ENCODE data around the gene CHI3L2.

The CHI3L2 gene

DNA sequence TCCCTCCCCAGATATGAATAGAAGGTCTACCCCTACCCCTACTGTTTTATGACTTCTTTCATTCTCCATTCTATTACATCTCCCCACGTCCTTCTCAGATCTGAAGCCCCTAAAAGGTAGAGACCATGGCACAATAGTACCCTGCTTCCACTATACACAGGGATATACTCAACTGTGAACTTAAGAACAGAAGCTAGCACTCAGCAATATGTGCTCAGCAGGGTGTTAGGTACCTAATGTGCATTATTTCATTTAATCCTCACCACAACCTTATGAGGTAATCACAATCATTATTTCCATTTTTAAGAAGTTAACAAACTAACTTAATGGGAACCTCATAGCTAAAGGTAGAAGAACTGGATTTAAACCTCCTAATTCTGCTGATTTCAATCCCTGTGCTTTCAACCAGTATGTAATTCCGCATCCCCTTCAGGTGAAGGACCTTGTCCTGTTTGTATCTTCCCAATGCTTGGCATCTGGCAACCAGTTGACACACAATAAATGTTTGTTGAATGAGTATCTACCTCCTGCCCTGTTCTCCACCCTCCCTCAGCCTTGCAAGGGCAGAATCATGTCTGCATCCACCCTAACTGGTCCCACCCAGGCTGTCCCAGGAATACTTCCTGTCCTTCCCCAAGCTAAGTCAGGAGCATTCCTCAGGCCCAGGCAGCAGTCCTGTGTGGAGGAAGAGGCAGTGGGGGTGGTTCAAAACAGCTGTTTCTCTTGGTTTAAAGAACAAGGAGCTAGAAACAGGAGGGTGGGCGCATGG, 33.6 kb upstream of the CHI3L2 start:
- Histone ChIP-seq H3K9me2 (replicated peaks; ENCODE audit: insufficient read depth, low read length) (no peaks in the 10 kb centered on the region), H3K27me3 (replicated peaks; ENCODE audit: insufficient read depth, low read length) (no peaks in the 10 kb centered on the region), H3K4me2 (ENCODE audit: low read depth, low read length) (peak overlapping the region; percentile 18; the same call in 1 of the 2 replicates), H3K9me3 (replicated peaks; ENCODE audit: insufficient read depth, low read length) (no peaks in the 10 kb centered on the region), H3K9ac (ENCODE audit: low read length) (no peak overlapping the region), H3K36me3 (replicated peaks; ENCODE audit: insufficient read depth, low read length) (no peaks in the 10 kb centered on the region), H2AFZ (ENCODE audit: low read length) (no peak overlapping the region), H3K4me1 (ENCODE audit: low read length) (peaks cover 8% of the 10 kb centered on the region), H3K79me2 (ENCODE audit: low read length) (no peaks in the 10 kb centered on the region), H3K27ac (ENCODE audit: low read length) (no peak overlapping the region), H4K20me1 (ENCODE audit: insufficient read depth, low read length) (no peaks in the 10 kb centered on the region), H3F3A (ENCODE audit: insufficient read depth, low read length) (no peaks in the 10 kb centered on the region), H3K4me3 (ENCODE audit: low read length) (no peak overlapping the region)
- DNase-seq = no peak
- TF ChIP-seq EZH2phosphoT487 (IDR thresholded peaks at IDR 0.05; ENCODE audit: low read length) = no peak
- TF ChIP-seq EZH2 (optimal IDR thresholded peaks at IDR 0.05; ENCODE audit: low read depth, low read length) = no peak
- TF ChIP-seq, protein P1, sequence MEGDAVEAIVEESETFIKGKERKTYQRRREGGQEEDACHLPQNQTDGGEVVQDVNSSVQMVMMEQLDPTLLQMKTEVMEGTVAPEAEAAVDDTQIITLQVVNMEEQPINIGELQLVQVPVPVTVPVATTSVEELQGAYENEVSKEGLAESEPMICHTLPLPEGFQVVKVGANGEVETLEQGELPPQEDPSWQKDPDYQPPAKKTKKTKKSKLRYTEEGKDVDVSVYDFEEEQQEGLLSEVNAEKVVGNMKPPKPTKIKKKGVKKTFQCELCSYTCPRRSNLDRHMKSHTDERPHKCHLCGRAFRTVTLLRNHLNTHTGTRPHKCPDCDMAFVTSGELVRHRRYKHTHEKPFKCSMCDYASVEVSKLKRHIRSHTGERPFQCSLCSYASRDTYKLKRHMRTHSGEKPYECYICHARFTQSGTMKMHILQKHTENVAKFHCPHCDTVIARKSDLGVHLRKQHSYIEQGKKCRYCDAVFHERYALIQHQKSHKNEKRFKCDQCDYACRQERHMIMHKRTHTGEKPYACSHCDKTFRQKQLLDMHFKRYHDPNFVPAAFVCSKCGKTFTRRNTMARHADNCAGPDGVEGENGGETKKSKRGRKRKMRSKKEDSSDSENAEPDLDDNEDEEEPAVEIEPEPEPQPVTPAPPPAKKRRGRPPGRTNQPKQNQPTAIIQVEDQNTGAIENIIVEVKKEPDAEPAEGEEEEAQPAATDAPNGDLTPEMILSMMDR (IDR thresholded peaks at IDR 0.05; ENCODE audit: low read length) = no peak

DNA sequence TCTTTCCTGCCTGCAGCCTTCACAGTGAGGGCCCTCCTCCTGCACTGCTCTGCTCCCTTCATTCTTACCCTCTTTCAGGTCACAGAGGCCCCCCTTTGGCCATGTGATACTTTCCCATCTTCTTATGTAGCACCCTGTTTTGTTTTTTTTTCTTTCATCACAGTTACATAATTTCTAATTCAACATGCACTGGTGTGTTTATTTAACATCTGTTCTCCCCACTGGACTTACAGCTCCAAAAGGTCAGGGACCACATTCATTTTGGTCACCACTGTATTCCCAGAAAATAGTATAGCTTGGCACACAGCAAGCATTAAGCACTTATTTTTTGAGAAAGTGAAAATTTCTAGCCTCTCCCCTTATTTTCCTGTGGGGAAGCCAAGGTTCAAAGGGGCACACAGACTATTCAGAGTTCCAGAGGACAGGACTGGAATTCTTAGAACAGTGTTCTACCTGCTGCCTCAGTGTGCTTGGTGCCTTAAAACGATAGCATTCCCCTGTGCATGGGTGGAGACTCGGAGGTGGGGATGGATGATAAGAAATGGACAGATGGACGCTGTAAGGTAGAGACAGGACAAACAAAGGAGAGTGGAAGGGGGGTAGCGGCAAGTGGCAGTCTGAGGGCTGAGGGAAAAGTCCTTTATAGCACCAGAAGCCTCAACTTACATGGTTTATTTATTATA, 32.4 kb upstream of the CHI3L2 start:
- no peak overlapping the region for H3K4me3 ChIP-seq (ENCODE audit: low read length)
- no peak overlapping the region for H3K4me2 ChIP-seq (ENCODE audit: low read depth, low read length)
- no peak for DNase-seq
- H2AFZ ChIP-seq (ENCODE audit: low read length) = no peak overlapping the region
- H3K79me2 ChIP-seq (ENCODE audit: low read length) = no peaks in the 10 kb centered on the region
- H3K9me3 ChIP-seq (replicated peaks; ENCODE audit: insufficient read depth, low read length) = no peaks in the 10 kb centered on the region
- H3K9me2 ChIP-seq (replicated peaks; ENCODE audit: insufficient read depth, low read length) = no peaks in the 10 kb centered on the region
- no peaks in the 10 kb centered on the region for H3K27me3 ChIP-seq (replicated peaks; ENCODE audit: insufficient read depth, low read length)
- H3K36me3 ChIP-seq (replicated peaks; ENCODE audit: insufficient read depth, low read length) = no peaks in the 10 kb centered on the region
- H3K4me1 ChIP-seq (ENCODE audit: low read length) = peaks cover 8% of the 10 kb centered on the region
- no peaks in the 10 kb centered on the region for H4K20me1 ChIP-seq (ENCODE audit: insufficient read depth, low read length)
- H3F3A ChIP-seq (ENCODE audit: insufficient read depth, low read length) = no peaks in the 10 kb centered on the region
- no peak overlapping the region for H3K27ac ChIP-seq (ENCODE audit: low read length)
- TF ChIP-seq EZH2 (optimal IDR thresholded peaks at IDR 0.05; ENCODE audit: low read depth, low read length) (no peak), EZH2phosphoT487 (IDR thresholded peaks at IDR 0.05; ENCODE audit: low read length) (no peak)
- TF ChIP-seq, protein P1 (IDR thresholded peaks at IDR 0.05; ENCODE audit: low read length) = no peak
- no peak overlapping the region for H3K9ac ChIP-seq (ENCODE audit: low read length)

DNA sequence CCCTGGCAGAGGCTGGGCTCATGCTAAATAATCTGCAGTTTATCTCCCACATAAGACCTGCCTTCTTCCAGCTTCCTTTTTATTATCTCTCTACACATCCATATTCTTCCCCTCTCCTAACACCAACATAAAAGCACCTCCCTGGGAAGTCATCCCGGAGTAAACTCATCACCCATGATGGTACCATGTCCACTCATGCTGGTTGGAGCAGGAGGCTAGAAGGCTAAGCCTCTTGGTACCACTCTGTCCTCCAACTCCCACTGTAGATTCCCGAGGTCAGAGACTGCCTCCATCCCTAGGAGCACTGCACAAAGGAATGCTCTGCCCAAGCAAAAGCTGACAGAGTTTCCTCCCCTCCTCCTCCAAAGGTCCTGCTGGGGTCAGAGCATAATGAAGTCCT, 31.3 kb upstream of the CHI3L2 start:
- no peaks in the 10 kb centered on the region for H3F3A ChIP-seq (ENCODE audit: insufficient read depth, low read length)
- H3K9ac ChIP-seq (ENCODE audit: low read length) = no peak overlapping the region
- DNase-seq = no peak
- peaks cover 9% of the 10 kb centered on the region for H3K4me1 ChIP-seq (ENCODE audit: low read length)
- H2AFZ ChIP-seq (ENCODE audit: low read length) = no peak overlapping the region
- no peak overlapping the region for H3K4me2 ChIP-seq (ENCODE audit: low read depth, low read length)
- H3K9me3 ChIP-seq (replicated peaks; ENCODE audit: insufficient read depth, low read length) = no peaks in the 10 kb centered on the region
- no peaks in the 10 kb centered on the region for H3K9me2 ChIP-seq (replicated peaks; ENCODE audit: insufficient read depth, low read length)
- H4K20me1 ChIP-seq (ENCODE audit: insufficient read depth, low read length) = no peaks in the 10 kb centered on the region
- no peak overlapping the region for H3K4me3 ChIP-seq (ENCODE audit: low read length)
- TF ChIP-seq, protein P1 (IDR thresholded peaks at IDR 0.05; ENCODE audit: low read length) = no peak
- TF ChIP-seq EZH2phosphoT487 (IDR thresholded peaks at IDR 0.05; ENCODE audit: low read length) = no peak
- no peak for TF ChIP-seq EZH2 (optimal IDR thresholded peaks at IDR 0.05; ENCODE audit: low read depth, low read length)
- H3K27ac ChIP-seq (ENCODE audit: low read length) = no peak overlapping the region
- H3K27me3 ChIP-seq (replicated peaks; ENCODE audit: insufficient read depth, low read length) = no peaks in the 10 kb centered on the region
- H3K36me3 ChIP-seq (replicated peaks; ENCODE audit: insufficient read depth, low read length) = no peaks in the 10 kb centered on the region
- H3K79me2 ChIP-seq (ENCODE audit: low read length) = no peaks in the 10 kb centered on the region
